HG03558 (cell line): ENCODE data around the gene PPP2R1A.
"Not testable (repeated sequence)": the region's sequence is repeated elsewhere in the genome, so short reads cannot be mapped to it uniquely, and the experiment has no call there.

Source experiments
- ATAC-seq: cut with Tn5 transposase; IDR thresholded peaks from one replicate; pipeline ENCODE4 v1.9.1; 2021; ENCODE audit warnings: moderate number of reproducible peaks; ENCODE audit not compliant: unreplicated experiment; ENCODE audit errors: extremely low read depth

PPP2R1A gene

GRCh38 chr19:52237197-52237596, 47.3 kb downstream of the PPP2R1A start:
- ATAC-seq: no peak

DNA sequence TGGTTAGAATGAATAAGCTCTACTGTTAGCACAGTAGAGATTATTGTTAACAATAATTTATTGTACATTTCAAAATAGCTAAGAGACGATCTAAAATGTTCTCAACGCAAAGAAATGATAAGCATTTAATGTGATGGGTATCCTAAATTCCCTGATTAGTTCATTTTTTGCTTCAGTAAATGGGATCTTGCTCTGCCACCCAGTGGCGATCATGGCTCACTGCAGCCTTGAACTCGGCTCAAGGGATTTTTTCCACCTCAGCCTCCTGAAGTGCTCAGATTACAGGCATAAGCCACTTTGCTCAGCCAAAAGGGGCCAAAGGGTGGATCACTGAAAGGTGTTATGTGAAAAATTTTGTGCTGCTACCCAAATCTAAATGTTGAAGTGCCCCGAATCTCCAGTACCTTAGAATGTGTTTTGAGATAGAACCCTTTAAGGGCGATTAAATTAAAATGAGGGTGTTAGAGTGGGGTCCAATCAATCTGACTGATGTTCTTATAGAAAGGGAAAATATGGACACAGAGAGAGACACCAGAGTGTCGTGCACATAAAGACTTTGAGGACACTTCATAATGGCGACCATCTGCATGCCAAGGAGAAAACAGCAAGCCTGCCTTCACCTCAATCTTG, 48.0 kb downstream of the PPP2R1A start:
- ATAC-seq: no peak

GRCh38 chr19:52244021-52244420, 54.2 kb downstream of the PPP2R1A start:
- no peak for ATAC-seq

- ATAC-seq: no peak
Observed at GRCh38 chr19:52248241-52248640, 58.4 kb downstream of the PPP2R1A start.

DNA sequence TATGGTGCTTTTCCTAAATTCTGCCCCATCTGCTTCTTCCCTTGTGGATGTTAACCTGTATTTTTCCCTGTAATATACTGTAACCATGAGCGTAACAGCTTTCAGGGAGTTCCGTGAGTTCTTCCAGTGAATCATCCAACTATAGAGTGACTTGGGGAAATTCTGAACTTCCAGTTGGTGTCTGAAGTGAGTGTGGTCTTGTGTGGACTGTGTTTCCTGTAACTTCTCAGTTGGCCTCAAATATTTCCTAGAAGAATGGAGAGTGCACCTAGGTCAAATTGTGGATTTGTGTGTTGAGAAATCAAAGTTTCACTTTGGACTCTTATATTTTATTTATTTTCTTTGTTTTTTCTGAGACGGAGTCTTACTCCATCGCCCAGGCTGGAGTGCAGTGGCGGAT, 68.6 kb downstream of the PPP2R1A start:
- no peak for ATAC-seq

GRCh38 chr19:52265556-52265955, 75.7 kb downstream of the PPP2R1A start:
- not testable (repeated sequence) for ATAC-seq

DNA sequence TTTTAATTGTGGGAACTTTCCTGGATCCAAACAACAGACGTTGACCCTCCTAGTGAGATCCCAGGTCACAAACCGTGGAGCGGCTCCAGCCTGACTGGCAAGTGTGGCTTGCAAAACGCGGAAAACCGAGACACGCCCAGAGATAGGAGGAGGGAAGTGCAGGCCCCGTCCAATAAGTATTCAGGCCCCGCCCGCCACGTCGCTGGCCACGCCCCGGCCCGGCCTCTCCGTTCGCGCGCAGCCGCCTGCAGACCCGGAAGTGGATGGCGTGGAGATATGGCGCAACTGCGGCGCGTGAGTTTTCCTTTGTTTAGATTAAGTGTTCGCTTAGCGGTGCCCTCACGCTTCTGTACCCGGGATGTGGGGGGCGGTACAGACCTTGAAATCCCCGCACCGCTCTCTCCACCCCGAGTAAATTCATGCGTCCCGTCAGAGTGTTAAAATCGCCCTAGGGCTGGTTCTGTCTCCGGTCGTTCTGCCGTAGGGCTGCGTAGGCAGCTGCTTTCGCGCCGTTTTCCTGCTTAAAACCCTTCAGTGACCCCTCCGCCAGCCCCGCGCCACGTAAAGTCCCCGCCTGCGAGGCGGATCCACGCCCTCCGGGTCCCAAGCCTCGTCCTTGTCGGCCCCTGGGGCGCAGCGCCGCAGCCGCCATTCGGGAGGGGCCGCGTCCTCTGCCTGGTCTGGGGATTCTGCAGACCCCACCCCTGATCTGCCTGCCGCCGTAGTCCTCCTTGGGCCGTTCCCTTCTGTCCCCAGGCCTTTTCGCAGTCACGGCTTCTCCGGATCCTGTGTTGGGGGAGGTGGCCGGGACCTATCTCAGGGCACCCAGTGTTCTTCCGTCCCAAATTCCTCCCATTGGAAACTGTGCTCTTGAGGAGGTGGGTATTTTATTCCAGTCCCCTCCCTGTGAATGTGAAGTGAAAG, 79.7 kb downstream of the PPP2R1A start, which contains the start of gene ZNF766:
ZNF766 (plus strand) TSS at position 250 of the 924 bp plus-strand sequence; CDS start at position 277, 27 bp downstream.
- ATAC-seq: peak; percentile 51

DNA sequence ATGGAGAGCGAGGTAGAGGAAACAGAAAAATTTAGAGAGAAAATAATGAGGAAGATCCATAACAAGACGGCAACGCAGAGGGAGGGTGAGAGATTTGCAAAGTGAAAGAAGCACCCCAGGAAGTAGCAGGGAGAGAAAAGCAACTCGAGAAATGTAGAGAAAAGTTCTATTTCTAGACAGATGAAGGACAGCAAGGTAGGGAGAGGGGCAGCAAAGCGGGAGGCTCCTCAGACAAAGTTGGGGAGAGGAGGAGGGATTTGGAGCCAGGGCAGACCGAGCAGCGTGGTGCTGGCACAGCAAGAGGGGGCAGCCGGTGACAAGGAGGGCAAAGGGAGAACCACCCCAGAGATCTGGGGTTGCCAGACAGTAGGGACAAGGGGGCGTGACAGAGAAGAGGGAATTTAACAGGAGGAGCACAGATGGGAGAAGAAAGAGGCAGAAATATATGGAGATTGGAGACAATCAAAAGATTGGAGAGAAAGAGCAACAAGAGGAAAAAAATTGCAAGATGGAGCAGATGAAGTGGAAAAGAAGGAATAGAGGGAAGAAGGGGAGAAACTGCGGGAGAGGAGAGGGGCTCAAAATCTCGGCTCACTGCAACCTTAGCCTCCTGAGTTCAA, 80.5 kb downstream of the PPP2R1A start:
- ATAC-seq: no peak

- no peak for ATAC-seq
Observed at GRCh38 chr19:52273301-52273700, 83.4 kb downstream of the PPP2R1A start.

DNA sequence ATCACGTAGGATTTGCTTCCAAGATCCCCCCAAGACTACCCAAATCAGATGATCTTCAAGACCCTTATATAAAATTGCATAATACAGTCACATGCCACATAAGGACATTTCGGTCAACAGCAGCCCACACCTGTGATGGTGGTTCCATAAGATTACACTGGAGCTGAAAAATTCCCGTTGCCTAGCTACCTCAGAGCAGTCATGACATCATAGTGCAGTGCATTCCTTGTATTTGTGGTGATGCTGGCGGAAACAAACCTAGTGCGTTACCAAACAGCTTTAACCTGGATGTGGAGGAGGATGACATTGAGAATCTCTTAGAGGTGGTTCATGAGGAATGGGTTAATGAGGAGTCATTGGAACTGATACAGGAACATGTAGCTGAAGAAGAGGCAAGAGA, 84.3 kb downstream of the PPP2R1A start:
- no peak for ATAC-seq

DNA sequence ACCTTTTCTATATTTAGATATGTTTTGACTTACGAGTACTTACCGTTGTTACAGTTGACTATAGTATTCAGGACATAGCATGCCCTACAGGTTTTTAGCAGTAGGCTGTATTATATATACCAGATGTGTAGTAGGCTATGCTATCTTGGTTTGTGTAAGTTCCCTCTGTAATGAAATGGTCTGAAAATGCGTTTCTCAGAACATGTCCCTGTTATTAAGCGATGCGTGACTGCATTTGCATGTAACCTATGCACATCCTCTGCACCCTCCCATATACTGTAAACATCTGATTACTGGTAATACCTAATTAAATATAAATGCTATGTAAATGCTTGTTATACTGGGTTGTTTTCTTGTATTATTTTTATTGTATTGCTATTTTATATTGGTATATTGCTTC, 86.1 kb downstream of the PPP2R1A start:
- no peak for ATAC-seq

DNA sequence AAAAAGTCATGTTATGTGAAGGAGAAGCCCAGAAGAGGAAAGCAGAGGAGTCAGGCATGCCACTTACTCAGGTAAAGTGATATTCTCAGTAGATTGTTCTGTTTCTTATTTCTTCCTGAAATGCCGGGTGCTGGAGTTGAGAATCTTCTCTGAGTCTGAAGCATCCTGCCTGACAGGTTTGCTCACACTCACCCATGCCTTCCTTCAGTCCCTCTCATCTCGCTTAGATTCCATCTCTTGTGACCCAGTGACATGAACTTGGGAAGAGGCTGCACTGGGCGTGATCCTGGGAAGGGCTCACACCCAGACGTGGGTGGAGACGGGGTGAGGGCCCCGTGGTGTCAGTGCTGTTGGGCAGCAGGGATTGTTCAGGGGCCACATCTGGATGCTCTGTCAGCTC, 87.6 kb downstream of the PPP2R1A start:
- no peak for ATAC-seq
